Activated CD4-positive, alpha-beta memory T cell treated with anti-CD3 and anti-CD28 coated beads for 36 hours (primary cell): ENCODE data around the gene RGS3. TPM values are rescaled to one million over a fixed set of nuclear protein-coding genes. Genes with fewer than 3 reads are reported as not detected.

ENCODE experiments used
- CTCF ChIA-PET: fragments of 350-600 bp; sonication (Branson Sonifier 250); formaldehyde crosslinking; loops from one replicate; lab custom pipeline; 2021; ENCODE audit warnings: antibody characterized with exemption, inconsistent platforms; lab: Charles Lee
- POLR2A ChIA-PET: fragments of 350-600 bp; sonication (Branson Sonifier 250); formaldehyde crosslinking; loops from one replicate; lab custom pipeline; 2021; ENCODE audit warnings: antibody characterized with exemption; lab: Charles Lee
- DNase-seq: peaks from one replicate; pipeline ENCODE4 v3.0.0-alpha.2; 2020
- H3K27ac Mint-ChIP-seq: one replicate; pipeline ENCODE4 v1.8.0; 2021; ENCODE audit warnings: mixed read lengths
- H3K27me3 Mint-ChIP-seq: one replicate; pipeline ENCODE4 v1.8.0; 2021; ENCODE audit warnings: mixed read lengths
- H3K36me3 Mint-ChIP-seq: one replicate; pipeline ENCODE4 v1.8.0; 2021; ENCODE audit warnings: mixed read lengths
- H3K4me1 Mint-ChIP-seq: one replicate; pipeline ENCODE4 v1.8.0; 2021; ENCODE audit warnings: low read depth, mixed read lengths
- H3K4me3 Mint-ChIP-seq: one replicate; pipeline ENCODE4 v1.8.0; 2021; ENCODE audit warnings: mild to moderate bottlenecking, mixed read lengths
- H3K9me3 Mint-ChIP-seq: one replicate; pipeline ENCODE4 v1.8.0; 2021; ENCODE audit warnings: mixed read lengths
- intact Hi-C: fragments of 100-400 bp; cut with micrococcal nuclease; formaldehyde crosslinking; loops from one replicate; pipeline ENCODE4 v1.15.1; 2023
- total RNA-seq, 2 experiments: library from RNA; stranded (reverse); gene quantifications; one replicate each; pipeline ENCODE4 v1.2.3, GENCODE V29; 2021

RGS3 gene
- total RNA-seq, 2 experiments from 2014 or later: 54.4 to 57.7 TPM

DNA sequence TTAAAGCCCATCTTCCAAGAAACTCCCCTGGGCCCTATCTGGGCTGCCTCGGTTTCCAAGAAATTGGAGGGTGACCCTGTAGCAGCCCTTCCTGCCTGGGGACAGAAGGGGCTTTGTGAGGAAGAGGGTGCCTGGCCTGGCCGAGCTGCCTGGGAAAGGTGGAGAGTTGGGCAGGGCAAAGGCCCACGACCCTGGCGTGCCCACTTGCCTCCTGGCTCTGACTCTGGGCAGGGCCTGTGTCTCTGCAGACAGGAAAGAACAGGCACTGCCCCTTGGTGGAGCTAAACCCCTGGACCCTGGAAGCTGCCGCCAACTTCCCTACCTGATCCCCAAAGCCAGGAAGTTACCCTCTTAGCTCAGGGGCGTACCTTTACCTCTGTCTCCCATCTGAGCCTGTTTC is 149.3 kb downstream of the RGS3 start:
- Mint-ChIP-seq H3K4me1 (peaks cover 34% of the 10 kb centered on the region), H3K4me3 (no peak overlapping the region), H3K27ac (no peak overlapping the region), H3K27me3 (no peaks in the 10 kb centered on the region), H3K9me3 (no peaks in the 10 kb centered on the region), H3K36me3 (no peaks in the 10 kb centered on the region)
- ChIA-PET CTCF (interaction anchor here (2.5 kb wide), 1 partner anchor 43 kb away, joined by 13 read pairs; no protein-coding TSS in a partner anchor), POLR2A (interaction anchor here (0.7 kb wide), 1 partner anchor 240 kb away, joined by 3 read pairs; no protein-coding TSS in a partner anchor)
- DNase-seq: no peak
- intact Hi-C loops: no loop called here

DNA sequence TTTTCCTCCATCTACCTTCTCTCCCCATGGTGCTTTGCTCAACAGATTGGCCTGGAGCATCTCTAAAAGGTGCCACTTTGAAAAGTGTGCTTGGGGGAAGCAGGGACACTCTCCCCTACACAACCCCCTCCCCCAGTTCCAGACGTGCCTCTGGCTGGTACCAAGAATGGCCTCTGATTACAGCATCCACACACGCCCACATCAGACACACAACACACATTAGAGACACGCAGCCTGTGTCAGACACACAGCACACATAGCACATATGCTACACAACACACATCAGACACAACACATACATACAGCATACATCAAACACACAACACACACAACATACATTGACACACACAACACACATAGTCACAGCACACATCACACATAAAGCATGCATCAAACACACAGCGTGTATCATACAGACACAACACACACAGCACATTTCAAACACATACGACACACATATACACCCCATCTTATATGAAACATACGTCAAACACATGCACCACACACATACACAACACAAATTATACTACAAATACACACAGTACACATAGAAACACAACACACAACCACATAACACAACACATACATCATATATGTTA is 150.4 kb downstream of the RGS3 start:
- DNase-seq: no peak
- Mint-ChIP-seq H3K36me3 (no peaks in the 10 kb centered on the region), H3K4me1 (peaks cover 39% of the 10 kb centered on the region), H3K4me3 (no peak overlapping the region), H3K27ac (no peak overlapping the region), H3K9me3 (no peaks in the 10 kb centered on the region), H3K27me3 (no peaks in the 10 kb centered on the region)
- CTCF ChIA-PET: interaction anchor here (1.6 kb wide), 1 partner anchor 41 kb away, joined by 6 read pairs; no protein-coding TSS in a partner anchor
- POLR2A ChIA-PET: no interaction called here
- intact Hi-C loops: no loop called here

- Mint-ChIP-seq H3K9me3 (no peaks in the 10 kb centered on the region), H3K4me1 (peaks cover 47% of the 10 kb centered on the region), H3K4me3 (peak overlapping the region; percentile 40), H3K36me3 (no peaks in the 10 kb centered on the region), H3K27ac (peak overlapping the region; percentile 83), H3K27me3 (no peaks in the 10 kb centered on the region)
- ChIA-PET CTCF (interaction anchor here (0.9 to 1.6 kb wide), 2 partner anchors 23 to 40 kb away, joined by 4 to 6 read pairs; no protein-coding TSS in a partner anchor), POLR2A (no interaction called here)
- peak; percentile 65 for DNase-seq
- intact Hi-C loops: loop anchor here (1.0 kb wide), 2 partner anchors 8 to 13 kb away; no protein-coding TSS in a partner anchor
Measured at GRCh38 chr9:113614843-113615648, 151.5 kb downstream of the RGS3 start.

GRCh38 chr9:113616116-113616515 is 152.6 kb downstream of the RGS3 start:
- Mint-ChIP-seq H3K27me3 (no peaks in the 10 kb centered on the region), H3K27ac (peak overlapping the region; percentile 83), H3K4me3 (peak overlapping the region; percentile 40), H3K9me3 (no peaks in the 10 kb centered on the region), H3K4me1 (peaks cover 58% of the 10 kb centered on the region), H3K36me3 (no peaks in the 10 kb centered on the region)
- intact Hi-C loops: no loop called here
- no peak for DNase-seq
- ChIA-PET POLR2A (interaction anchor here (0.6 kb wide), 1 partner anchor 19 kb away, joined by 3 read pairs; no protein-coding TSS in a partner anchor), CTCF (interaction anchor here (1.1 kb wide), 1 partner anchor 39 kb away, joined by 3 read pairs; no protein-coding TSS in a partner anchor)

DNA sequence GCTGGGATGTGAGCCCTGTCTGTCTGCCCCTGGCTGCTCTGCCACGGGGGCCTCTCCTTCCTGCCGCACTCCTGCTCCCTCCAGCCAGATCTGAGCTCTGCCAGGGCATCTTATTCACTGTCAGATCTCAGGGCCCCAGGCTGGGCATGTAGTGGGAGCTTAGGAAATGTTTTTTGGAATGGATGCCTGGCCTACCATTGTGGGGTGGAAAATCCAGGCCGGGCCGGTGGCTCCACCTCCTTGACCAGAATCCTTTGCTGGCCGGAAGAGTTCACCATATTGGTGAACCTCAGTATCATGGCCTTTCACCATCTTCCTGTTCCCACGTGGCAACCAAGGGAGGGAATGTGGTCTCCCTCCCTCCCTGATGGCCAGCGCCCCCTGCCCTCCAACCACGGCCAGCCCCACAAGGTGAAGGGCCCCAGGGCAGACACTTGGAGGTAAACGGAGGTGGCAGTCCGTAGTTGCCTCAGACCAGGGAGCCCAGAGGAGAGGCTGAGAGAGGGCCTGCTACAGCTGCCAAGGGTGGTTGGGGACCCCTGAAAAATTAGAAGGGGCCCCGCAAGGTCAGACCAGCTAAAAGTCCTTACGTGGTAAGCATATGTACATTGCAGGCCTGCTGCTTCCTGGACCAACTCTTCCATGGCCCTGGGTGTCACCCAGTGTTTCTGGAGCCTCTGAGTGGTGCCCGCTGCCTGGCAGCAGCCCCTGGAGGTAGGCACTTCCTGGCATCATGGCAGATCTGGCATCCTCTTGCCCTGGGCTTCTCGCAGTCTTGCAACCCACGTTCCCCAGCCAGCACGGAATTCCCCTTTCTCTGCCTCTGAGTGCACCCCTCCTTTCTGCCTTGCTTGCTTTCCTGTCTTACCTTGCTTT is 153.3 kb downstream of the RGS3 start:
- peaks cover 65% of the 10 kb centered on the region for H3K4me1 Mint-ChIP-seq
- intact Hi-C loops: no loop called here
- H3K36me3 Mint-ChIP-seq: no peaks in the 10 kb centered on the region
- H3K9me3 Mint-ChIP-seq: no peaks in the 10 kb centered on the region
- H3K4me3 Mint-ChIP-seq: peak overlapping the region; percentile 40
- peak overlapping the region; percentile 49 for H3K27ac Mint-ChIP-seq
- POLR2A ChIA-PET: interaction anchor here (0.6 kb wide), 1 partner anchor 20 kb away, joined by 3 read pairs; no protein-coding TSS in a partner anchor
- H3K27me3 Mint-ChIP-seq: no peaks in the 10 kb centered on the region
- peak; percentile 70 for DNase-seq
- CTCF ChIA-PET: interaction anchor here (1.1 to 1.4 kb wide), 2 partner anchors 25 to 38 kb away, joined by 3 read pairs; no protein-coding TSS in a partner anchor

DNA sequence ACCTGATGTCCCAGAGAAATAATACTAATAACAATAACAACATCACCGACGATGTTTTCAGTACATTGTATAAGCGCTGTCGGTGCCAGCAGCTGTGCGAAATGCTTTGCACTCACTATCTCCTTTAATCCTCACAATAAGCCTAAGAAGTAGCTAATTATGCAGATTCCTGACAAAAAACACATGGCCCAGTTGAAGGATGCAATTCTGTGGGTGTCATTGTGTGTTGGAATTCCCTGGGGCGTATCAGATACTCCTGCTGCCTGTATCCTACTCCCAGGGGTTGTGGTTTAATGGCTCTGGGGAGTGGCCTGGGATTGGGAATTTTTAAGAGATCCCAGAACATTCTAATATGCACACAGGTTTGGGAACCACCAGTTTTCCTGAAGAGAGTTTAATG is 154.0 kb downstream of the RGS3 start:
- DNase-seq: no peak
- POLR2A ChIA-PET: no interaction called here
- H3K4me3 Mint-ChIP-seq: no peak overlapping the region
- peaks cover 72% of the 10 kb centered on the region for H3K4me1 Mint-ChIP-seq
- H3K27ac Mint-ChIP-seq: peak overlapping the region; percentile 4
- intact Hi-C loops: no loop called here
- H3K27me3 Mint-ChIP-seq: no peaks in the 10 kb centered on the region
- CTCF ChIA-PET: interaction anchor here (1.4 kb wide), 1 partner anchor 26 kb away, joined by 3 read pairs; no protein-coding TSS in a partner anchor
- no peaks in the 10 kb centered on the region for H3K36me3 Mint-ChIP-seq
- no peaks in the 10 kb centered on the region for H3K9me3 Mint-ChIP-seq

- CTCF ChIA-PET: interaction anchor here (0.6 to 1.3 kb wide), 2 partner anchors 33 to 39 kb away, joined by 3 to 4 read pairs; no protein-coding TSS in a partner anchor
- POLR2A ChIA-PET: no interaction called here
- H3K9me3 Mint-ChIP-seq: no peaks in the 10 kb centered on the region
- H3K4me3 Mint-ChIP-seq: no peak overlapping the region
- no peaks in the 10 kb centered on the region for H3K36me3 Mint-ChIP-seq
- DNase-seq: no peak
- intact Hi-C loops: no loop called here
- H3K27ac Mint-ChIP-seq: peak overlapping the region; percentile 29
- peaks cover 83% of the 10 kb centered on the region for H3K4me1 Mint-ChIP-seq
- no peaks in the 10 kb centered on the region for H3K27me3 Mint-ChIP-seq
Measured at GRCh38 chr9:113618836-113619490, 155.4 kb downstream of the RGS3 start.

- POLR2A ChIA-PET: no interaction called here
- H3K4me3 Mint-ChIP-seq: no peak overlapping the region
- intact Hi-C loops: no loop called here
Measured at GRCh38 chr9:113619491-113620376, 156.2 kb downstream of the RGS3 start.

DNA sequence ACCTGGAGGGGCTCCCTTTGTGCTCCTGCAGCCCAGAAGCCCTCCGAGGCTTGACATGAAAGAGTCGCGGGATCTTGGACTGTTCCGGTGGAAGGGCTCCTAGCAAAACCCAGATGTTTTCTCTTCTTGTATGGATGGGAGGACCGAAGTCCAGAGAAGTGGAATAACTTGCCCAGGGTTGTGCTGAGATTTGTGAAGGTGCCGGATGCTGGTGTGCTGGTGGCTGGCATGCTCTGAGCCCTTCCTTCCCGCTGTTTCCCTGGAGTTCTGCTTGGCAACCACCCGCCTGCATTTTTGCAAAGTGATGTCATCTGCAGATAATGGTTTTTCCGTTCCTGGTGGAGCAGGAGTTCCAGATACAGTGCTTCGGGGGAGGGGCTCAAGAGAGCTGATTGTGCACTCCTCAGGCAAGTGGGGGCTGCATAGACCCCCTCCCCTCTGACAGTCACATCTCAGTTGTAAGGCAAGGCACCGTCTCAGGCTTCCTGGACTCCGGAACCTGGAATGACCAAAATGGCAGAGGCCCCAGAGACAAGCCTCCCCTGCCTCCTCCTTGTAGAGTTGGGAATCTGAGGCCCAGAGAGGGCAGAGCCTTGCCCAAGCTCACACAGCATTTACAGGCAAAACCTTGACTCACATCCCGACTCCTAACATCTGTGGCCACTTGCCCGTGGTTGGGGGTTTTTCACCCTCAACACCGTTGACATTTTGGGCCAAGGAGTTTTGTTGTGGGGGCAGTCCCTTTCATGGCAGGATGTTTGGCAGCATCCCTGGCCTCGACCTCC is 157.0 kb downstream of the RGS3 start:
- peak; percentile 79 for DNase-seq
- Mint-ChIP-seq H3K36me3 (no peaks in the 10 kb centered on the region), H3K4me1 (peaks cover 70% of the 10 kb centered on the region), H3K4me3 (no peak overlapping the region), H3K27ac (peak overlapping the region; percentile 99), H3K27me3 (no peaks in the 10 kb centered on the region), H3K9me3 (no peaks in the 10 kb centered on the region)
- POLR2A ChIA-PET: no interaction called here
- CTCF ChIA-PET: interaction anchor here (2.3 to 8.2 kb wide), 2 partner anchors 29 to 36 kb away, joined by 6 to 72 read pairs; no protein-coding TSS in a partner anchor
- intact Hi-C loops: no loop called here

More at GRCh38 chr9:113619491-113620376, 156.2 kb downstream of the RGS3 start:
- Mint-ChIP-seq H3K36me3 (no peaks in the 10 kb centered on the region), H3K27ac (no peak overlapping the region), H3K27me3 (no peaks in the 10 kb centered on the region), H3K9me3 (no peaks in the 10 kb centered on the region), H3K4me1 (peaks cover 77% of the 10 kb centered on the region)
- CTCF ChIA-PET: interaction anchor here (0.6 to 2.3 kb wide), 3 partner anchors 28 to 39 kb away, joined by 3 to 6 read pairs (median 4); no protein-coding TSS in a partner anchor
- DNase-seq: no peak
